HFFc6 (cell line): ENCODE results near the gene PATZ1. TPM values are rescaled to one million over a fixed set of nuclear protein-coding genes. Genes with fewer than 3 reads are reported as not detected.

Experiments used
- DNase-seq: peaks from one replicate; pipeline ENCODE4 v3.0.0-alpha.2; 2018
- H3K27ac Mint-ChIP-seq: 2 replicates; pipeline ENCODE4 v1.8.0; 2020; ENCODE audit warnings: mild to moderate bottlenecking, mixed read lengths
- H3K27me3 Mint-ChIP-seq: 2 replicates; pipeline ENCODE4 v1.8.0; 2021; ENCODE audit warnings: mild to moderate bottlenecking, moderate library complexity, mixed read lengths; ENCODE audit not compliant: insufficient read depth
- H3K36me3 Mint-ChIP-seq: 2 replicates; pipeline ENCODE4 v1.8.0; 2021; ENCODE audit warnings: low read depth, mixed read lengths
- H3K4me1 Mint-ChIP-seq: 2 replicates; pipeline ENCODE4 v1.8.0; 2020; ENCODE audit warnings: low read depth, mixed read lengths
- H3K4me3 Mint-ChIP-seq: 2 replicates; pipeline ENCODE4 v1.8.0; 2020; ENCODE audit warnings: mild to moderate bottlenecking, moderate library complexity, mixed read lengths
- H3K9me3 Mint-ChIP-seq: 2 replicates; pipeline ENCODE4 v1.8.0; 2020; ENCODE audit warnings: mild to moderate bottlenecking, mixed read lengths
- total RNA-seq, 6 experiments: library from RNA; stranded (reverse); fragmentation: NEBNext Ultra II Directional; extraction: Animal tissue kit (Norgen Biotek cat#: 25700); gene quantifications; 2 replicates in 1 of 6; 3 replicates in 5 of 6; pipeline ENCODE4 v1.2.3, GENCODE V29; 2021
- TF ChIP-seq, protein P1 (sequence below): fragments of 200-600 bp; sonication (generic); IDR thresholded peaks from 2 replicates; pipeline ENCODE4 v1.5.0; 2021; ENCODE audit warnings: antibody characterized with exemption, mild to moderate bottlenecking

The PATZ1 gene
- total RNA-seq, 6 experiments from 2014 or later: 12.4 to 16.0 (median 13.9) TPM

DNA sequence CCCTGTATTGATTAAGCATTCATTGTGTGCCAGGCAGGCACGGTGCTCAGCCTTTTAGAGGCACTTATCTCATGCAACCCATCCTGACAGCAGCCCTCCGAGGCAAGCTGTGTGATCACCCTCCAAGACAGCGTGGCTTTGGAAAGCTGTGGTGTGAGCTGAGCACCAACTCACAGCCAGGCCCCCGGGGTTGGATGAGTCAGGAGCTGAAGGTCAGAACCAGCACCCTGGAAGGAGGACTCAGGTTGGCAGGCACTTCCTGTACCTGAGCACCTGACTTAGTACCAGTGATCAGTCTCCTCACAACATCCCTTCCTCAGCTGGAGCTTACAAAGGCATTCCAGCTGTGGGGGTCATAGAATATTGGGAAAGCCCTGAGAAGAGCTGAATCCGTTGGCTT lies 9.0 kb downstream of the PATZ1 start:
- TF ChIP-seq, protein P1, sequence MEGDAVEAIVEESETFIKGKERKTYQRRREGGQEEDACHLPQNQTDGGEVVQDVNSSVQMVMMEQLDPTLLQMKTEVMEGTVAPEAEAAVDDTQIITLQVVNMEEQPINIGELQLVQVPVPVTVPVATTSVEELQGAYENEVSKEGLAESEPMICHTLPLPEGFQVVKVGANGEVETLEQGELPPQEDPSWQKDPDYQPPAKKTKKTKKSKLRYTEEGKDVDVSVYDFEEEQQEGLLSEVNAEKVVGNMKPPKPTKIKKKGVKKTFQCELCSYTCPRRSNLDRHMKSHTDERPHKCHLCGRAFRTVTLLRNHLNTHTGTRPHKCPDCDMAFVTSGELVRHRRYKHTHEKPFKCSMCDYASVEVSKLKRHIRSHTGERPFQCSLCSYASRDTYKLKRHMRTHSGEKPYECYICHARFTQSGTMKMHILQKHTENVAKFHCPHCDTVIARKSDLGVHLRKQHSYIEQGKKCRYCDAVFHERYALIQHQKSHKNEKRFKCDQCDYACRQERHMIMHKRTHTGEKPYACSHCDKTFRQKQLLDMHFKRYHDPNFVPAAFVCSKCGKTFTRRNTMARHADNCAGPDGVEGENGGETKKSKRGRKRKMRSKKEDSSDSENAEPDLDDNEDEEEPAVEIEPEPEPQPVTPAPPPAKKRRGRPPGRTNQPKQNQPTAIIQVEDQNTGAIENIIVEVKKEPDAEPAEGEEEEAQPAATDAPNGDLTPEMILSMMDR: no peak
- Mint-ChIP-seq H3K4me1 (peaks cover 25% of the 10 kb centered on the region), H3K9me3 (no peaks in the 10 kb centered on the region), H3K27ac (no peak overlapping the region; the same call in none of the 2 replicates), H3K36me3 (peaks cover 28% of the 10 kb centered on the region), H3K27me3 (peaks cover 2% of the 10 kb centered on the region), H3K4me3 (no peak overlapping the region)
- DNase-seq: peak; percentile 28

DNA sequence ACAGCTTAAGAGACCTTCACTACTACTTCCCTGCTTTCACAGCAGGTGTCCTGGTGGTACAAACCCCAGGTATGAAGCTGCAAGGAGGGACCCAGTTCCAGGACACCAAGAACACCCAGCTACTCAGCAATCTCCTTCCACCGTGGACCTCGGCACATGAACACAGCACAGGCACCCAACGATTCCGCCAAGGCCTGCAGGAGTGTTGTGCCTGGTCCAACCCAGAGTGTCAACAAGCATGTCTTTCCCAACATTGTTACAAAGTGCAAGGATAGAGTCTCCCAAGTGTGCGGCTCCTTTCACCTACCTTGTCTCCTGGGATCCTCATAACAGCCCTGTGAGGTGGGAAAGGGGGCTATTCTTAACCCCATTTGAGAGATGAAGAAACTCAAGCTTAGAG lies 11.8 kb downstream of the PATZ1 start:
- TF ChIP-seq, protein P1: no peak
- peaks cover 27% of the 10 kb centered on the region; the same call in 1 of the 2 replicates for H3K36me3 Mint-ChIP-seq

DNA sequence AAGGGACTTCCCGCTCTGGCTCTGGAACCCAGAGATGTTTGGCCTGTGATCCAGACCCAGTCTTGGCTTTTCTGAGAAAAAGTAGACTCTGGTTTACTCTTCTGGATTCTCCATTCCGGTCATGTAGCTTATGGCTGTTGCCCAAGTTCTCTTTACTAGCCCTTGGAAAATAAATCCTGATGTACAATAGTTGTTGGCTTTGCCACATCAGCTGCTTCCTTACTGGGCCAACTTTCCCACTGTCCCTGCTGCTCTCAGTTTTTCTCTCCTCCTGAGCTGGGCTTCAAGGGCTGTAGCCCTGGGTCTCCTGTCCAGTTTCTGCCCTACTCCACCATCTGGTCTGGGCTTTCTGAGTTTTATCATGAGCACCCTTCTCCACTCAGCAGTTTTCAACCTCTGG lies 12.5 kb downstream of the PATZ1 start:
- TF ChIP-seq, protein P1: no peak
- Mint-ChIP-seq H3K27me3 (no peaks in the 10 kb centered on the region), H3K4me3 (no peak overlapping the region), H3K4me1 (peaks cover 39% of the 10 kb centered on the region), H3K9me3 (no peaks in the 10 kb centered on the region), H3K27ac (no peak overlapping the region), H3K36me3 (peaks cover 27% of the 10 kb centered on the region; the same call in 1 of the 2 replicates)
- no peak for DNase-seq

More for the DNA sequence above, 11.8 kb downstream of the PATZ1 start:
- H3K27ac Mint-ChIP-seq: no peak overlapping the region
- no peaks in the 10 kb centered on the region; the same call in 1 of the 2 replicates for H3K27me3 Mint-ChIP-seq
- H3K4me3 Mint-ChIP-seq: no peak overlapping the region
- H3K9me3 Mint-ChIP-seq: no peaks in the 10 kb centered on the region
- DNase-seq: no peak
- H3K4me1 Mint-ChIP-seq: peaks cover 33% of the 10 kb centered on the region

DNA sequence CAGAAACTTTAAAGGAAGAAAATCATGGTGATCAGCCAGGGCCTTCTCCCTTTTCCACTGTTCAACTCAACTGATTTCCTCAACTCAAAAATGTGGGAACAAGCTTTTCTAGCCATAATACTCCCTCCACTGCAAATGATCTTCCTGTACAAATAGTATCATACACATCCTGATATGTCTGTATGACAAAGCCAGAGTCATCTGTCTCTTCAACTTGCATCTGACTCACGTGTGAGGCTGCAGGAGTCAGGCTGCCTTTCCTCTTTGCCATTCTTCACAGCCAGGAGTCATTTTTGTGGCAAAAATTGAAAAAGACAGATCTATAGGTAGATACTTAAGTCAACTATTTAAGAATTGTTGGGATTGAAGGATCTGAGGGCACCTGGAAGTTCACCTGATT lies 13.3 kb downstream of the PATZ1 start:
- Mint-ChIP-seq H3K36me3 (peaks cover 30% of the 10 kb centered on the region; the same call in 1 of the 2 replicates), H3K4me3 (no peak overlapping the region), H3K9me3 (no peaks in the 10 kb centered on the region), H3K4me1 (peaks cover 45% of the 10 kb centered on the region), H3K27ac (no peak overlapping the region; the same call in 1 of the 2 replicates), H3K27me3 (no peaks in the 10 kb centered on the region)
- TF ChIP-seq, protein P1: no peak
- peak; percentile 42 for DNase-seq

DNA sequence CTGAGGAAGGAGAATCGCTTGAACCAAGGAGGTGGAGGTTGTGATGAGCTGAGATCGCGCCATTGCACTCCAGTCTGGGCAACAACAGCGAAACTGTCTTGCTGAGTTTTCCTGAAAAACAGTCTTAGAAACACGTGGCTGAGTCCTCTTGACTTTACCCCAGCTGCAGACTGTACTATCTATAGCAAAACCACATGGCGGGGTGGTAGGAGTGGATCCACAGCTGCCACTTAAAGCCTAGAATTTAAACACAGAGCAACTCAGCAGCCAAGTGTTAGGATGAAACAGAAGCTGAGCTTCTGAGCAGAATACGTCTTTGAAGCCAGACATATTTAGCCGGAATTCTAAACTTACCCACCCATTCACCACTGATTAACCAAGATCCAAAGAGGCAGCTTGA lies 14.1 kb downstream of the PATZ1 start:
- DNase-seq: no peak
- Mint-ChIP-seq H3K27me3 (no peaks in the 10 kb centered on the region), H3K4me1 (peaks cover 39% of the 10 kb centered on the region), H3K9me3 (no peaks in the 10 kb centered on the region), H3K4me3 (no peak overlapping the region), H3K27ac (no peak overlapping the region), H3K36me3 (peaks cover 29% of the 10 kb centered on the region)
- TF ChIP-seq, protein P1: no peak
